Measurements from ENCODE around the gene REM1.

Gene REM1

DNA sequence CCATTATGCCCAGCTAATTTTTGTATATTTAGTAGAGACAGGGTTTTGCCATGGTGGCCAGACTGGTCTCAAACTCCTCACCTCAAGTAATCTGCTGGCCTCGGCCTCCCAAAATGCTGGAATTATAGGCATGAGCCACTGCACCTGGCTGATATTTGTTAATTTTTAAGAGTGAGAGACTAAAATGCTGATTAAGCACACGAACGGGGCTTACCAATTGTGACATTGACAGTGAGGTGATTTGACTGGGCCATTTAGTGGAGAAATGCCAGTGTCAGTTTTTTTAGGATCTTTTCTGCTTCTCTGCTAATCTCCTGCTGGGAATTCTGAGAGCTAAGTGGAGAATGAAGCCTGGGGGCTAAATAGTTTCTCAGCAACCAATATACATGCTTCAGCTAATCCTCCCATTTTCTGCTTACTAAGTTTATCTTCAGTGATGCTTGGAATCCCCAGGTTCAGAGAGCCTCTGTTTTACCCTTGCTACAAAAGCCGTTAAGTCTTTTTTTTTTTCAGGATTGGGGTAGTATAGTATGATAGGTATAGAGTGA lies 44.4 kb upstream of the REM1 start:
- TF ChIP-seq, protein P1, sequence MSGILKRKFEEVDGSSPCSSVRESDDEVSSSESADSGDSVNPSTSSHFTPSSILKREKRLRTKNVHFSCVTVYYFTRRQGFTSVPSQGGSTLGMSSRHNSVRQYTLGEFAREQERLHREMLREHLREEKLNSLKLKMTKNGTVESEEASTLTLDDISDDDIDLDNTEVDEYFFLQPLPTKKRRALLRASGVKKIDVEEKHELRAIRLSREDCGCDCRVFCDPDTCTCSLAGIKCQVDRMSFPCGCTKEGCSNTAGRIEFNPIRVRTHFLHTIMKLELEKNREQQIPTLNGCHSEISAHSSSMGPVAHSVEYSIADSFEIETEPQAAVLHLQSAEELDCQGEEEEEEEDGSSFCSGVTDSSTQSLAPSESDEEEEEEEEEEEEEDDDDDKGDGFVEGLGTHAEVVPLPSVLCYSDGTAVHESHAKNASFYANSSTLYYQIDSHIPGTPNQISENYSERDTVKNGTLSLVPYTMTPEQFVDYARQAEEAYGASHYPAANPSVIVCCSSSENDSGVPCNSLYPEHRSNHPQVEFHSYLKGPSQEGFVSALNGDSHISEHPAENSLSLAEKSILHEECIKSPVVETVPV (CRISPR knock-in tag; IDR thresholded peaks at IDR 0.05): no peak
- TF ChIP-seq ARNTL (CRISPR knock-in tag; IDR thresholded peaks at IDR 0.05; ENCODE audit: borderline replicate concordance, low read depth) (no peak), ZNF565 (CRISPR knock-in tag; conservative IDR thresholded peaks at IDR 0.05; ENCODE audit: low read depth) (no peak), OSR1 (CRISPR knock-in tag; IDR thresholded peaks at IDR 0.05) (no peak), TOX (CRISPR knock-in tag; IDR thresholded peaks at IDR 0.05; ENCODE audit: borderline replicate concordance) (no peak), ZFP30 (CRISPR knock-in tag; IDR thresholded peaks at IDR 0.05) (no peak), BACH2 (CRISPR knock-in tag; IDR thresholded peaks at IDR 0.05; ENCODE audit: borderline replicate concordance) (no peak), SNAI2 (CRISPR knock-in tag; IDR thresholded peaks at IDR 0.05) (no peak), PPARA (CRISPR knock-in tag; IDR thresholded peaks at IDR 0.05; ENCODE audit: borderline replicate concordance) (no peak), ISL1 (CRISPR knock-in tag; IDR thresholded peaks at IDR 0.05) (no peak), RARB (CRISPR knock-in tag; IDR thresholded peaks at IDR 0.05) (no peak), CSDC2 (CRISPR knock-in tag; IDR thresholded peaks at IDR 0.05) (no peak), ZFP3 (CRISPR knock-in tag; IDR thresholded peaks at IDR 0.05) (no peak), ZNF8 (CRISPR knock-in tag; IDR thresholded peaks at IDR 0.05) (no peak)
- TF ChIP-seq, protein P2, sequence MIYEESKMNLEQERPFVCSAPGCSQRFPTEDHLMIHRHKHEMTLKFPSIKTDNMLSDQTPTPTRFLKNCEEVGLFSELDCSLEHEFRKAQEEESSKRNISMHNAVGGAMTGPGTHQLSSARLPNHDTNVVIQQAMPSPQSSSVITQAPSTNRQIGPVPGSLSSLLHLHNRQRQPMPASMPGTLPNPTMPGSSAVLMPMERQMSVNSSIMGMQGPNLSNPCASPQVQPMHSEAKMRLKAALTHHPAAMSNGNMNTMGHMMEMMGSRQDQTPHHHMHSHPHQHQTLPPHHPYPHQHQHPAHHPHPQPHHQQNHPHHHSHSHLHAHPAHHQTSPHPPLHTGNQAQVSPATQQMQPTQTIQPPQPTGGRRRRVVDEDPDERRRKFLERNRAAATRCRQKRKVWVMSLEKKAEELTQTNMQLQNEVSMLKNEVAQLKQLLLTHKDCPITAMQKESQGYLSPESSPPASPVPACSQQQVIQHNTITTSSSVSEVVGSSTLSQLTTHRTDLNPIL (CRISPR knock-in tag; IDR thresholded peaks at IDR 0.05; ENCODE audit: low read depth): no peak
- TF ChIP-seq, protein P3, sequence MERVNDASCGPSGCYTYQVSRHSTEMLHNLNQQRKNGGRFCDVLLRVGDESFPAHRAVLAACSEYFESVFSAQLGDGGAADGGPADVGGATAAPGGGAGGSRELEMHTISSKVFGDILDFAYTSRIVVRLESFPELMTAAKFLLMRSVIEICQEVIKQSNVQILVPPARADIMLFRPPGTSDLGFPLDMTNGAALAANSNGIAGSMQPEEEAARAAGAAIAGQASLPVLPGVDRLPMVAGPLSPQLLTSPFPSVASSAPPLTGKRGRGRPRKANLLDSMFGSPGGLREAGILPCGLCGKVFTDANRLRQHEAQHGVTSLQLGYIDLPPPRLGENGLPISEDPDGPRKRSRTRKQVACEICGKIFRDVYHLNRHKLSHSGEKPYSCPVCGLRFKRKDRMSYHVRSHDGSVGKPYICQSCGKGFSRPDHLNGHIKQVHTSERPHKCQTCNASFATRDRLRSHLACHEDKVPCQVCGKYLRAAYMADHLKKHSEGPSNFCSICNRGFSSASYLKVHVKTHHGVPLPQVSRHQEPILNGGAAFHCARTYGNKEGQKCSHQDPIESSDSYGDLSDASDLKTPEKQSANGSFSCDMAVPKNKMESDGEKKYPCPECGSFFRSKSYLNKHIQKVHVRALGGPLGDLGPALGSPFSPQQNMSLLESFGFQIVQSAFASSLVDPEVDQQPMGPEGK (CRISPR knock-in tag; IDR thresholded peaks at IDR 0.05; ENCODE audit: borderline replicate concordance): no peak
- TF ChIP-seq, protein P4, sequence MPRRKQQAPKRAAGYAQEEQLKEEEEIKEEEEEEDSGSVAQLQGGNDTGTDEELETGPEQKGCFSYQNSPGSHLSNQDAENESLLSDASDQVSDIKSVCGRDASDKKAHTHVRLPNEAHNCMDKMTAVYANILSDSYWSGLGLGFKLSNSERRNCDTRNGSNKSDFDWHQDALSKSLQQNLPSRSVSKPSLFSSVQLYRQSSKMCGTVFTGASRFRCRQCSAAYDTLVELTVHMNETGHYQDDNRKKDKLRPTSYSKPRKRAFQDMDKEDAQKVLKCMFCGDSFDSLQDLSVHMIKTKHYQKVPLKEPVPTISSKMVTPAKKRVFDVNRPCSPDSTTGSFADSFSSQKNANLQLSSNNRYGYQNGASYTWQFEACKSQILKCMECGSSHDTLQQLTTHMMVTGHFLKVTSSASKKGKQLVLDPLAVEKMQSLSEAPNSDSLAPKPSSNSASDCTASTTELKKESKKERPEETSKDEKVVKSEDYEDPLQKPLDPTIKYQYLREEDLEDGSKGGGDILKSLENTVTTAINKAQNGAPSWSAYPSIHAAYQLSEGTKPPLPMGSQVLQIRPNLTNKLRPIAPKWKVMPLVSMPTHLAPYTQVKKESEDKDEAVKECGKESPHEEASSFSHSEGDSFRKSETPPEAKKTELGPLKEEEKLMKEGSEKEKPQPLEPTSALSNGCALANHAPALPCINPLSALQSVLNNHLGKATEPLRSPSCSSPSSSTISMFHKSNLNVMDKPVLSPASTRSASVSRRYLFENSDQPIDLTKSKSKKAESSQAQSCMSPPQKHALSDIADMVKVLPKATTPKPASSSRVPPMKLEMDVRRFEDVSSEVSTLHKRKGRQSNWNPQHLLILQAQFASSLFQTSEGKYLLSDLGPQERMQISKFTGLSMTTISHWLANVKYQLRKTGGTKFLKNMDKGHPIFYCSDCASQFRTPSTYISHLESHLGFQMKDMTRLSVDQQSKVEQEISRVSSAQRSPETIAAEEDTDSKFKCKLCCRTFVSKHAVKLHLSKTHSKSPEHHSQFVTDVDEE (CRISPR knock-in tag; IDR thresholded peaks at IDR 0.05): no peak
- TF ChIP-seq, protein P5, sequence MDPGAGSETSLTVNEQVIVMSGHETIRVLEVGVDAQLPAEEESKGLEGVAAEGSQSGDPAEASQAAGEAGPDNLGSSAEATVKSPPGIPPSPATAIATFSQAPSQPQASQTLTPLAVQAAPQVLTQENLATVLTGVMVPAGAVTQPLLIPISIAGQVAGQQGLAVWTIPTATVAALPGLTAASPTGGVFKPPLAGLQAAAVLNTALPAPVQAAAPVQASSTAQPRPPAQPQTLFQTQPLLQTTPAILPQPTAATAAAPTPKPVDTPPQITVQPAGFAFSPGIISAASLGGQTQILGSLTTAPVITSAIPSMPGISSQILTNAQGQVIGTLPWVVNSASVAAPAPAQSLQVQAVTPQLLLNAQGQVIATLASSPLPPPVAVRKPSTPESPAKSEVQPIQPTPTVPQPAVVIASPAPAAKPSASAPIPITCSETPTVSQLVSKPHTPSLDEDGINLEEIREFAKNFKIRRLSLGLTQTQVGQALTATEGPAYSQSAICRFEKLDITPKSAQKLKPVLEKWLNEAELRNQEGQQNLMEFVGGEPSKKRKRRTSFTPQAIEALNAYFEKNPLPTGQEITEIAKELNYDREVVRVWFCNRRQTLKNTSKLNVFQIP (CRISPR knock-in tag; IDR thresholded peaks at IDR 0.05; ENCODE audit: borderline replicate concordance, low read depth): no peak
- no peak for ATAC-seq

DNA sequence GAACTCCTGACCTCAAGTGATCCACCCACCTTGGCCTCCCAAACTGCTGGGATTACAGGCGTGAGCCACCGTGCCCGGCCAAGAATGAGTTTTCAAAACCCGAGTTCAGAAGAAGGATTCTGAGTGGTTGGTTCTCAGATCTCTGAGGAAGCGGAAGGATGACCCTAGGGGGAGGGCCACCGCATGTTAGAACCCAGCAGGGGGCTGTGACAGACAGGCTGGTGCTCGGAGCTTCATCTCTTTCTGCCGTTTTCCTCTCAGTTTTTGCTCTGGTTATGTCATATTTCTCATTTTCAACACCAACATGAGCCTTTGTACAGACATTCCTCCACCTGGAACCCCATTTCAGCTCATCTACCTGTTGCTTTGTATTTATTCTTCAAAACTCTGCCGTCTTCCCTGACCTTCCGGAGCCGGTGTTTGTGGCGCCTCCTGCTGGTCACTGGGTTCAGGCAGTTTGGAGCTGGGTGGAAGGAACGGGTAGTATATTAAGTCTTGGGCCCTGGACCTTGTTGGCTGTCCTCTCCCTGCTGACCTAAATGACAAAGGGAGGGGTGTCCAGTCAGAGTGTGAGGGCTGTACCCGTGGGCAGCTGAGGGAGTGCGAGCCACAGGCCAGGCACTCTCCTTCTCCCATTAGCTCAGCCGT lies 35.0 kb upstream of the REM1 start, which contains the start of gene DEFB123:
DEFB123 (plus strand) TSS at position 621 of the 648 bp plus-strand sequence. CDS start 67 bp downstream, outside the sequence.
- no peak for TF ChIP-seq ZNF70 (CRISPR knock-in tag; IDR thresholded peaks at IDR 0.05)
- no peak for TF ChIP-seq PPARA (CRISPR knock-in tag; IDR thresholded peaks at IDR 0.05; ENCODE audit: borderline replicate concordance)
- TF ChIP-seq, protein P5 (CRISPR knock-in tag; IDR thresholded peaks at IDR 0.05; ENCODE audit: borderline replicate concordance, low read depth): no peak
- no peak for TF ChIP-seq ESRRG (CRISPR knock-in tag; IDR thresholded peaks at IDR 0.05)
- no peak for TF ChIP-seq ZFP3 (CRISPR knock-in tag; IDR thresholded peaks at IDR 0.05)
- no peak for TF ChIP-seq SNAI2 (CRISPR knock-in tag; IDR thresholded peaks at IDR 0.05)
- ATAC-seq: no peak; the same call in 1 of the 3 replicates
